Endothelial cell of umbilical vein (primary cell): Measurements from ENCODE around the gene NAV2.

ENCODE experiments used
- POLR2A ChIP-seq: IDR thresholded peaks from 2 replicates; pipeline ENCODE4 v1.6.1; 2012; ENCODE audit warnings: low read depth, mild to moderate bottlenecking, control low read depth, low read length
- TF ChIP-seq, protein P1 (sequence below): IDR thresholded peaks from 2 replicates; pipeline ENCODE4 v1.6.1; 2011; ENCODE audit not compliant: insufficient read depth, insufficient read length
- TF ChIP-seq, protein P2 (sequence below), 2 donors: IDR thresholded peaks; 1 replicate in 1 of 2; 2 replicates in 1 of 2; pipeline ENCODE4 v1.5.1; 2011; ENCODE audit warnings: low read length in 2 of 2, mild to moderate bottlenecking in 2 of 2, moderate library complexity in 2 of 2, control low read depth in 1 of 2, inconsistent platforms in 1 of 2, low read depth in 1 of 2; ENCODE audit not compliant: insufficient read depth in 1 of 2; ENCODE audit errors: extremely low read depth in 1 of 2

DNA sequence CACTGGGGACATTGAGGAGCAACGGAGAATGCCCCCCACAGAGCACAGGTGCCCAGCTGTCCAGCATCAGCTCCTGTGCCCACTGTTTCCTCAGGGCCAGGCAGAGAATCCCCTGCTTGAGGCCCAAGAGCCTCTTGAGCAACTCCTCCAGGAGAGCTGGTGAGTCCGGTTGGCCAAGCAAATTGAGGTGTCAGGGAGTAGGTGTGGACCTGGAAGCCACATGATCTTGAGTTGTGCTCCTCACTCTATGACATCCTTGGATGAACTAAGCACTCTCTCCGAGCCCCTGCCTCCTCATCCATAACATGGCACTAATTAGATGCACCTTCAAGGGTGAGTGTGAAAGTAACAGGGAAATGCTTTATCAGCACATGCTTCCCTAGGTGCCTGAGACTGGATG is 326.3 kb downstream of the NAV2 start:
- TF ChIP-seq, protein P1, sequence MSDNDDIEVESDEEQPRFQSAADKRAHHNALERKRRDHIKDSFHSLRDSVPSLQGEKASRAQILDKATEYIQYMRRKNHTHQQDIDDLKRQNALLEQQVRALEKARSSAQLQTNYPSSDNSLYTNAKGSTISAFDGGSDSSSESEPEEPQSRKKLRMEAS: no peak
- TF ChIP-seq, protein P2, sequence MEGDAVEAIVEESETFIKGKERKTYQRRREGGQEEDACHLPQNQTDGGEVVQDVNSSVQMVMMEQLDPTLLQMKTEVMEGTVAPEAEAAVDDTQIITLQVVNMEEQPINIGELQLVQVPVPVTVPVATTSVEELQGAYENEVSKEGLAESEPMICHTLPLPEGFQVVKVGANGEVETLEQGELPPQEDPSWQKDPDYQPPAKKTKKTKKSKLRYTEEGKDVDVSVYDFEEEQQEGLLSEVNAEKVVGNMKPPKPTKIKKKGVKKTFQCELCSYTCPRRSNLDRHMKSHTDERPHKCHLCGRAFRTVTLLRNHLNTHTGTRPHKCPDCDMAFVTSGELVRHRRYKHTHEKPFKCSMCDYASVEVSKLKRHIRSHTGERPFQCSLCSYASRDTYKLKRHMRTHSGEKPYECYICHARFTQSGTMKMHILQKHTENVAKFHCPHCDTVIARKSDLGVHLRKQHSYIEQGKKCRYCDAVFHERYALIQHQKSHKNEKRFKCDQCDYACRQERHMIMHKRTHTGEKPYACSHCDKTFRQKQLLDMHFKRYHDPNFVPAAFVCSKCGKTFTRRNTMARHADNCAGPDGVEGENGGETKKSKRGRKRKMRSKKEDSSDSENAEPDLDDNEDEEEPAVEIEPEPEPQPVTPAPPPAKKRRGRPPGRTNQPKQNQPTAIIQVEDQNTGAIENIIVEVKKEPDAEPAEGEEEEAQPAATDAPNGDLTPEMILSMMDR (IDR thresholded peaks at IDR 0.05; ENCODE audit: extremely low read depth in 1 of 2, insufficient read depth in 1 of 2, low read depth in 1 of 2, low read length in 2 of 2): no peak
- TF ChIP-seq POLR2A: no peak
